Measurements from ENCODE around the gene ZNF317.

DNA sequence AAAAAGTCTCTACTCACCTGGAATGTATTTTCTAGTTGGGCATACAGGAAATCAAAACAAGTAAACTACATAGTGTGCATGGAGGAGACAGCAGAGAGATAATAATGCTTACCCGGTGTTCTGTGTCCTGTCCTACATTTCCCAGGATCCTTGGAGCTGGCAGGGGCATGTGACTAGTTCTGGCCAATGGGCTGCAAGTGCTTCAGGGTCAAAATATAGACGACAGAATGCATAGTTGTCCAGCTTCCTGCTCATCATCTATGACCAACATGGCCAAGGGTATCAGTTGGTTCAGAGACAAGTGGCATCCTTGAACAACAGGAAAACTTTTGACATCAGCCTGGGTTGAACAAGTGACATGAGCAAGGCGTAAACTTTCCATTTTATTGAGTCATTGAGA is 8.5 kb downstream of the ZNF317 start:
- TF ChIP-seq EZH2phosphoT487 (IDR thresholded peaks at IDR 0.05; ENCODE audit: insufficient read depth, low read depth) (no peak), EZH2 (IDR thresholded peaks at IDR 0.05; ENCODE audit: insufficient read depth, poor library complexity, severe bottlenecking) (no peak)
